Prostate gland (tissue), 2 donors: ENCODE results near the gene CHAF1A. TPM values are rescaled to one million over a fixed set of nuclear protein-coding genes. Genes with fewer than 3 reads are reported as not detected.

Experiments
- DNase-seq: peaks from one replicate; pipeline ENCODE4 v3.0.0-alpha.2; 2019; ENCODE audit warnings: low spot score
- H3K27ac ChIP-seq, 2 donors: fragments of 200-600 bp; sonication (generic); 2 replicates each; pipeline ENCODE4 v1.5.1; 2017 to 2019
- H3K27me3 ChIP-seq: fragments of 200-600 bp; sonication (generic); replicated peaks from 2 replicates; pipeline ENCODE4 v1.5.1; 2019; ENCODE audit not compliant: insufficient read depth
- H3K36me3 ChIP-seq, 2 donors: fragments of 200-600 bp; sonication (generic); 1 replicate in 1 of 2; 2 replicates in 1 of 2; pipeline versions ENCODE4 v1.5.1 to v1.8.1; 2017 to 2019
- H3K4me1 ChIP-seq: fragments of 200-600 bp; sonication (generic); replicated peaks from 2 replicates; pipeline ENCODE4 v1.5.1; 2019
- H3K4me3 ChIP-seq, 2 donors: fragments of 200-600 bp; sonication (generic); 2 replicates each; pipeline ENCODE4 v1.5.1; 2017 to 2019
- H3K9me3 ChIP-seq: fragments of 200-600 bp; sonication (generic); 2 replicates; pipeline ENCODE4 v1.5.1; 2017
- CTCF ChIP-seq, 4 experiments: fragments of 200-600 bp in 2 of 4; fragments of 450-650 bp in 2 of 4; sonication (generic) in 2 of 4; IDR thresholded peaks; 1 replicate in 3 of 4; 2 replicates in 1 of 4; pipeline ENCODE4 v1.5.1; 2016 to 2019; ENCODE audit warnings: antibody characterized with exemption in 4 of 4, mild to moderate bottlenecking in 2 of 4, moderate library complexity in 2 of 4
- POLR2A ChIP-seq: fragments of 450-650 bp; IDR thresholded peaks from one replicate; pipeline ENCODE4 v1.6.1; 2016; ENCODE audit warnings: antibody characterized with exemption, mild to moderate bottlenecking
- POLR2AphosphoS5 ChIP-seq: sonication (generic); formaldehyde crosslinking; IDR thresholded peaks from one replicate; pipeline ENCODE4 v1.6.1; 2017; ENCODE audit warnings: antibody characterized with exemption
- WGBS: methylation state at CpG from one replicate; pipeline ENCODE4 v1.1.5; 2018; 5-methylcytosine and 5-hydroxymethylcytosine counted together
- intact Hi-C: fragments of 100-400 bp; cut with DNase I; formaldehyde crosslinking; loops from one replicate; pipeline ENCODE4 v1.14.2; 2022
- total RNA-seq, 2 donors: library from RNA; depleted of rRNA; stranded (reverse); fragments of >200 nt; gene quantifications; one replicate each; pipeline ENCODE4 v1.1.0, GENCODE V29; 2016

The CHAF1A gene
- total RNA-seq, 2 donors from 2014 or later = 13.0 to 18.1 TPM

- H3K4me1 ChIP-seq = peaks cover 29% of the 10 kb centered on the region
- intact Hi-C loops = no loop called here
- 87% methylated on average over 16 of the region's 16 CpGs for WGBS
- H3K27ac ChIP-seq = no peak overlapping the region
- no peaks in the 10 kb centered on the region for H3K9me3 ChIP-seq
- no peak for TF ChIP-seq CTCF (IDR thresholded peaks at IDR 0.05)
- TF ChIP-seq POLR2AphosphoS5 = no peak
- TF ChIP-seq POLR2A = no peak
- H3K27me3 ChIP-seq = no peaks in the 10 kb centered on the region
- no peak for DNase-seq
- peaks cover 0 to 18% of the 10 kb centered on the region in 2 donors for H3K36me3 ChIP-seq
- H3K4me3 ChIP-seq = no peak overlapping the region
These were observed 35.6 kb upstream of the CHAF1A start for GRCh38 chr19:4366666-4367335.

DNA sequence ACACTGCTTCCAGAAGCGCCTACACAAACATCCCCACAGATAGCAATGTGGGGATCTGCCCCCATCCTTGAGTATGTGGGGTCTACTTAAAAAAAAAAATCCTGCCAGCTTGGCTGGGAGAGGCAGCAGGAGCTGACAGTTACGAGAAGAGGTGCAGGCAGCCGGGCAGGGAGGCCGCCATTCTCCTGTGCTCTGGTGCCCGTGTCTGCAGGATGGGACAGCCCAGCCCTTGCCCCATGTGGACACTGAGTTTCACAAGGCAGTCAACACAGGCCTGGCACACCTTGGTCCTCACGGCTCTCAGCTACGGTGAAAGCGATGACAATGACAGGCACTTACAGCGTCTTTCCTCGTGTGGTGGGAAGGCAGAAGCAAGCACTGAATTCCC, 35.1 kb upstream of the CHAF1A start:
- Histone ChIP-seq H3K9me3 (no peaks in the 10 kb centered on the region), H3K36me3 (peaks cover 0 to 16% of the 10 kb centered on the region in 2 donors), H3K4me1 (peaks cover 30% of the 10 kb centered on the region), H3K27me3 (no peaks in the 10 kb centered on the region), H3K27ac (no peak overlapping the region), H3K4me3 (no peak overlapping the region)
- intact Hi-C loops = no loop called here
- WGBS = 92% methylated on average over 7 of the region's 10 CpGs
- no peak for TF ChIP-seq CTCF (IDR thresholded peaks at IDR 0.05)
- no peak for TF ChIP-seq POLR2A
- no peak for TF ChIP-seq POLR2AphosphoS5
- no peak for DNase-seq

DNA sequence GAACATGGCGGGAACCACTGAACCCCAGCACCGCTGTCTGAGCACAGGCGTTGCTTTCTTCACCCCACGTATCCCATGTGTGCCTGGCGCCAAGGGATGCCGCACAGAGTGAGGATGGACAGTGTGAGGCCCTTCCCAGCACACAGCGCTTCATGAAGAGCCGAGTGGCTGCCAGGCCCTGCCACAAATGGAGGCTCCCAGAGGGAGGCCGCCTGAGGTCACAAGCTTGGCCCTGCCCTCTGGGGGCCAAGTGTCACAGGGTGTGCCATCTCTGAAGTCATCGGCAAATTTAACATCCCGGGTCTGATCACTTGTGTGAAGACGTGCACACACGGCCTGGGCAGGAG, 34.7 kb upstream of the CHAF1A start:
- TF ChIP-seq CTCF (IDR thresholded peaks at IDR 0.05) (no peak), POLR2A (no peak), POLR2AphosphoS5 (no peak)
- Histone ChIP-seq H3K4me3 (no peak overlapping the region), H3K36me3 (peaks cover 0 to 12% of the 10 kb centered on the region in 2 donors), H3K27ac (peak overlapping the region in 1 of 2 donors; percentile 78), H3K9me3 (no peaks in the 10 kb centered on the region), H3K27me3 (no peaks in the 10 kb centered on the region), H3K4me1 (peaks cover 30% of the 10 kb centered on the region)
- no peak for DNase-seq
- intact Hi-C loops = no loop called here
- 87% methylated on average over 13 of the region's 13 CpGs for WGBS

DNA sequence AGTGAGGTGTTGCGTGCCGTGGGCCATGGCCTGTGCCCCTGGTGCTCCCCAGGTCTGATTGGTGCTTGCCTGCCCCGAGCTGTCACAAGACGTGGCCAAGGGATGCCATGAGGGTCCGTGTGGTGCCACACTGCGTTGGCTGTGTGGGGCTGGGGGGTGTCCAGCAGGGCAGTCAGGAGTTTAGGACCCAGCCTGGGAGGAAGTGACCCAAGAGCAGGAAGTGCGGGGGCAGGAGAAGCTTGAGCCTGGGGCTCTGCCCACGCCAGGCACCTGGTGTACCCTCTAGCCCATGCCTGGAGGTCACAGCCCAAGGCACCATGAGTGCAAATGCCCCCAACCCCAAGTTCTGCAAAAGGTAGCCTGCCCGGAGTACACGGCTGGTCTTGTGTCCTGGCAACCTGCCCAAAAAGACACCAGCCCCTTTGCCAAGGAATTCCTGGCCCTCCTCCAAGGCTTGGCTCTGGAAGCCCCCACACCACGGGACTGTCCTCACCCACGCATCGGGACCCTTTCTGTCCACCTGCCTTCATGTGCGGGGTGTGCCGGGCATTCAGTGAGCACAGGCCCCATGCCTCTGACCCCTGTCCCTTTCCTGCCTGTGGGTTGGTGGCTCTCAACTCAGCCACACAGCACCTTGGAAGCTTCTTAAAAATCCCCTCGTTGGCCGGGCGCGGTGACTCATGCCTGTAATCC, 34.2 kb upstream of the CHAF1A start:
- DNase-seq = no peak
- H3K36me3 ChIP-seq = peaks cover 0 to 7% of the 10 kb centered on the region in 2 donors
- intact Hi-C loops = no loop called here
- WGBS = 36% methylated on average over 19 of the region's 19 CpGs
- TF ChIP-seq POLR2AphosphoS5 (no peak), POLR2A (no peak), CTCF (IDR thresholded peaks at IDR 0.05) (no peak)
- H3K9me3 ChIP-seq = no peaks in the 10 kb centered on the region
- H3K4me3 ChIP-seq = no peak overlapping the region
- no peaks in the 10 kb centered on the region for H3K27me3 ChIP-seq
- H3K27ac ChIP-seq = peak overlapping the region; percentile 78 to 82
- peaks cover 30% of the 10 kb centered on the region for H3K4me1 ChIP-seq
